Measurements from ENCODE around the gene GLT6D1.
"Not testable (repeated sequence)": the region's sequence is repeated elsewhere in the genome, so short reads cannot be mapped to it uniquely, and the experiment has no call there.

GRCh38 chr9:135672786-135673185 is 33.4 kb upstream of the GLT6D1 start:
- TF ChIP-seq CTCF (IDR thresholded peaks at IDR 0.05; ENCODE audit: insufficient read depth, low read depth, low read length); EZH2 (IDR thresholded peaks at IDR 0.05; ENCODE audit: insufficient read depth, low read length): not testable (repeated sequence)

Data from astrocyte (in vitro differentiated cells and primary cell).